DOHH2 (cell line): ENCODE results near the gene CYP2S1.

ENCODE experiments used
- CTCF ChIP-seq: fragments of 200-600 bp; sonication (generic); IDR thresholded peaks from one replicate; pipeline ENCODE4 v1.5.1; 2014; ENCODE audit warnings: antibody characterized with exemption, mild to moderate bottlenecking, low read depth, low read length; ENCODE audit not compliant: poor library complexity, severe bottlenecking
- EZH2phosphoT487 ChIP-seq: fragments of 200-600 bp; sonication (generic); IDR thresholded peaks from 2 replicates; pipeline ENCODE4 v1.6.1; 2017; ENCODE audit warnings: borderline replicate concordance, mild to moderate bottlenecking, antibody characterized with exemption, low read length, moderate library complexity, mixed read lengths

DNA sequence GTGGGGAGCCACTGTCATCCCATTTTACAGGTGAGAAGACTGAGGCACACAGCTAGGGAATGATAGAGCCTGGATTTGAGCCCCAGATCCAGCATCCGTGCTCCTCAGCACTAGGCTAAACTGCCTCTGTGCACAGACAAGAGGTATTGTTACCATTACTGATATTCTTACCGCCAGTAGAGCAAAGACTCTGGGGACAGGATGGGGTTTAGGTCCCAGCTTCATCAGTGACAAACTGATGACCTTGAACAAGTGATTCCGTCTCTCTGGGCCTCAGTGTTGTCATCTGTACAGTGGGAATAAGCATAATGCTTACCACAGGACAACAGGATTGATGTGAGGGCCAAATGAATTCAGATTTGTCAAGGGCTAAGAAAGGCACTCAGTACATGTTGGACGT is 42.5 kb downstream of the CYP2S1 start:
- no peak for TF ChIP-seq CTCF
- no peak for TF ChIP-seq EZH2phosphoT487
